Spinal cord (tissue), 10 donors: ENCODE data around the gene NUCB1. TPM values are rescaled to one million over a fixed set of nuclear protein-coding genes. Genes with fewer than 3 reads are reported as not detected.

Source experiments
- DNase-seq, 6 donors: peaks; one replicate each; pipeline versions ENCODE4 v3.0.0 to v3.0.0-alpha.2; 2013 to 2015; ENCODE audit warnings: low spot score in 6 of 6, low read depth in 4 of 6
- H3K27ac ChIP-seq: one replicate; pipeline ENCODE4 v1.5.1; 2013; ENCODE audit warnings: low read depth, low read length, control low read depth
- H3K27me3 ChIP-seq: one replicate; pipeline ENCODE4 v1.6.1; 2013; ENCODE audit warnings: low read length; ENCODE audit not compliant: control insufficient read depth, insufficient read depth
- H3K36me3 ChIP-seq: one replicate; pipeline ENCODE4 v1.6.1; 2013; ENCODE audit warnings: low read length; ENCODE audit not compliant: control insufficient read depth, insufficient read depth
- H3K4me1 ChIP-seq: one replicate; pipeline ENCODE4 v1.6.1; 2013; ENCODE audit warnings: low read length; ENCODE audit not compliant: control insufficient read depth, insufficient read depth
- H3K4me3 ChIP-seq: one replicate; pipeline ENCODE4 v1.5.1; 2013; ENCODE audit warnings: low read depth, low read length, control low read depth
- H3K9me3 ChIP-seq: one replicate; pipeline ENCODE4 v1.6.1; 2013; ENCODE audit warnings: low read length; ENCODE audit not compliant: control insufficient read depth, insufficient read depth
- WGBS: methylation state at CpG from one replicate; pipeline ENCODE4 v1.1.5; 2013; ENCODE audit warnings: missing lambda C conversion rate; ENCODE audit not compliant: insufficient coverage; 5-methylcytosine and 5-hydroxymethylcytosine counted together
- polyA plus RNA-seq, 2 donors: library from polyadenylated mRNA; unstranded; fragments of 120-200 nt; gene quantifications; one replicate each; pipeline ENCODE4 v1.2.1, GENCODE V29; 2013; ENCODE audit not compliant: insufficient read length in 2 of 2
- total RNA-seq, 2 donors: library from RNA; depleted of rRNA in 1 of 2; stranded (reverse); fragments of 120-200 nt in 1 of 2; fragments of >200 nt in 1 of 2; gene quantifications; one replicate each; pipeline versions ENCODE4 v1.2.3 to v1.2.4, GENCODE V29; 2013 to 2014
- donor health status: healthy.

The NUCB1 gene
- total and polyA plus RNA-seq, 4 donors, result 94.4 to 213 (median 158) TPM

GRCh38 chr19:48959341-48960239 lies 59.5 kb downstream of the NUCB1 start:
- Histone ChIP-seq H3K4me1 (peaks cover 38% of the 10 kb centered on the region), H3K9me3 (no peaks in the 10 kb centered on the region), H3K4me3 (no peak overlapping the region), H3K27ac (no peak overlapping the region), H3K36me3 (peaks cover 20% of the 10 kb centered on the region), H3K27me3 (no peaks in the 10 kb centered on the region)
- 80% methylated on average over 5 of the region's 16 CpGs for WGBS
- DNase-seq, result no peak

- H3K4me3 ChIP-seq, result no peak overlapping the region
- 83% methylated on average over 17 of the region's 19 CpGs for WGBS
- H3K27ac ChIP-seq, result no peak overlapping the region
- H3K27me3 ChIP-seq, result no peaks in the 10 kb centered on the region
- H3K4me1 ChIP-seq, result peaks cover 31% of the 10 kb centered on the region
- DNase-seq, result no peak
- no peaks in the 10 kb centered on the region for H3K9me3 ChIP-seq
- H3K36me3 ChIP-seq, result peaks cover 21% of the 10 kb centered on the region
Observed at GRCh38 chr19:48961051-48961649, 61.0 kb downstream of the NUCB1 start.

GRCh38 chr19:48961673-48962028 lies 61.5 kb downstream of the NUCB1 start:
- H3K4me1 ChIP-seq, result peaks cover 35% of the 10 kb centered on the region
- H3K27me3 ChIP-seq, result no peaks in the 10 kb centered on the region
- no peaks in the 10 kb centered on the region for H3K9me3 ChIP-seq
- no peak overlapping the region for H3K27ac ChIP-seq
- peaks cover 26% of the 10 kb centered on the region for H3K36me3 ChIP-seq
- DNase-seq, result no peak
- no peak overlapping the region for H3K4me3 ChIP-seq
- WGBS, result 93% methylated on average over 8 of the region's 12 CpGs

GRCh38 chr19:48962029-48962848 lies 62.1 kb downstream of the NUCB1 start:
- Histone ChIP-seq H3K4me1 (peaks cover 36% of the 10 kb centered on the region), H3K4me3 (no peak overlapping the region), H3K36me3 (peaks cover 25% of the 10 kb centered on the region), H3K9me3 (no peaks in the 10 kb centered on the region), H3K27me3 (no peaks in the 10 kb centered on the region), H3K27ac (no peak overlapping the region)
- 62% methylated on average over 21 of the region's 22 CpGs for WGBS
- DNase-seq, result no peak

GRCh38 chr19:48962849-48963165 lies 62.7 kb downstream of the NUCB1 start:
- Histone ChIP-seq H3K36me3 (peaks cover 30% of the 10 kb centered on the region), H3K27me3 (no peaks in the 10 kb centered on the region), H3K9me3 (no peaks in the 10 kb centered on the region), H3K4me1 (peaks cover 36% of the 10 kb centered on the region), H3K27ac (no peak overlapping the region), H3K4me3 (no peak overlapping the region)
- DNase-seq, result no peak
- 60% methylated on average over 2 of the region's 7 CpGs for WGBS

GRCh38 chr19:48963371-48964204 lies 63.5 kb downstream of the NUCB1 start:
- peak in 1 of 6 donors; percentile 61 for DNase-seq
- H3K4me1 ChIP-seq, result peaks cover 36% of the 10 kb centered on the region
- peak overlapping the region; percentile 80 for H3K27ac ChIP-seq
- H3K27me3 ChIP-seq, result no peaks in the 10 kb centered on the region
- H3K4me3 ChIP-seq, result peak overlapping the region; percentile 21
- WGBS, result 9% methylated on average over 22 of the region's 28 CpGs
- H3K36me3 ChIP-seq, result peaks cover 38% of the 10 kb centered on the region
- H3K9me3 ChIP-seq, result no peaks in the 10 kb centered on the region

- 23% methylated on average over 19 of the region's 19 CpGs for WGBS
- Histone ChIP-seq H3K27ac (peak overlapping the region; percentile 80), H3K9me3 (no peaks in the 10 kb centered on the region), H3K4me3 (peak overlapping the region; percentile 81), H3K4me1 (peaks cover 36% of the 10 kb centered on the region), H3K36me3 (peaks cover 47% of the 10 kb centered on the region), H3K27me3 (no peaks in the 10 kb centered on the region)
- DNase-seq, result peak in 1 of 6 donors; percentile 33
Observed at GRCh38 chr19:48964205-48965039, 64.3 kb downstream of the NUCB1 start.

GRCh38 chr19:48965040-48965805 lies 65.1 kb downstream of the NUCB1 start, which contains the start of gene FTL:
Gene FTL, plus strand, starts transcription at chr19:48965309. Its CDS starts 199 bp downstream, at chr19:48965508.
- peaks cover 55% of the 10 kb centered on the region for H3K36me3 ChIP-seq
- peak; percentile 84 to 98 (median 89) for DNase-seq
- peak within 1 kb of the TSS; percentile 90 for H3K27ac ChIP-seq
- H3K4me3 ChIP-seq, result peak within 1 kb of the TSS; percentile 81
- H3K4me1 ChIP-seq, result peaks cover 36% of the 10 kb centered on the region
- no peaks in the 10 kb centered on the region for H3K9me3 ChIP-seq
- 0% methylated on average over 50 of the region's 52 CpGs for WGBS
- H3K27me3 ChIP-seq, result no peaks in the 10 kb centered on the region
